GM11168 (cell line): Measurements from ENCODE around the gene KCNJ3.

ENCODE experiments used
- in situ Hi-C: fragments of 300-500 bp; cut with MboI; formaldehyde crosslinking; loops from one replicate; pipeline ENCODE4 v1.12.0; 2022; ENCODE audit warnings: low sequenced_read_pairs; ENCODE audit not compliant: unreplicated experiment

Gene KCNJ3, protein sequence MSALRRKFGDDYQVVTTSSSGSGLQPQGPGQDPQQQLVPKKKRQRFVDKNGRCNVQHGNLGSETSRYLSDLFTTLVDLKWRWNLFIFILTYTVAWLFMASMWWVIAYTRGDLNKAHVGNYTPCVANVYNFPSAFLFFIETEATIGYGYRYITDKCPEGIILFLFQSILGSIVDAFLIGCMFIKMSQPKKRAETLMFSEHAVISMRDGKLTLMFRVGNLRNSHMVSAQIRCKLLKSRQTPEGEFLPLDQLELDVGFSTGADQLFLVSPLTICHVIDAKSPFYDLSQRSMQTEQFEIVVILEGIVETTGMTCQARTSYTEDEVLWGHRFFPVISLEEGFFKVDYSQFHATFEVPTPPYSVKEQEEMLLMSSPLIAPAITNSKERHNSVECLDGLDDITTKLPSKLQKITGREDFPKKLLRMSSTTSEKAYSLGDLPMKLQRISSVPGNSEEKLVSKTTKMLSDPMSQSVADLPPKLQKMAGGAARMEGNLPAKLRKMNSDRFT

DNA sequence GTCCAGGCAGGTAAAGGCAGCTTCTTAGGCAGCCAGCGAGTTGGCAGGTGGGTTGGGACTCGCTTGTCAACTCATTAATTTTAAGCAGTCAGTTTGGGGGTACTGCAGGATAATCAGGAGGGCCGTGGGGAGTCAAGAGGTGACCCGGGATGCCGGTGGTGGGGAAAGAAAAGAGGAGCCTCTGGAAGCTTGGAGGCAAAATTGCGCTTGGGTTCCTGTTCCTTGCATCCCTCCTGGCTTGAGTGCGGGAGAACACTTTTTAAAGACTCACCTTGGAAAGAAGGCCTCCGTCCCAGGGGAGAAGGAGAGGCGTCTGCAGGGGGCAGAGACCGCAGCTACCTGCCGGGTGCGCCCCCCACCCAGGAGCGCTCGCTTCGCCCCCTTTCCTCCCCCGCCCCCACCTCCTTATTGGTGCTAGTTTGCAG is at the start of gene KCNJ3:
TSS of gene KCNJ3 (plus strand) at position 400 of the 425 bp plus-strand sequence. CDS start 81 bp downstream, outside the sequence.
- in situ Hi-C loops, result no loop called here

DNA sequence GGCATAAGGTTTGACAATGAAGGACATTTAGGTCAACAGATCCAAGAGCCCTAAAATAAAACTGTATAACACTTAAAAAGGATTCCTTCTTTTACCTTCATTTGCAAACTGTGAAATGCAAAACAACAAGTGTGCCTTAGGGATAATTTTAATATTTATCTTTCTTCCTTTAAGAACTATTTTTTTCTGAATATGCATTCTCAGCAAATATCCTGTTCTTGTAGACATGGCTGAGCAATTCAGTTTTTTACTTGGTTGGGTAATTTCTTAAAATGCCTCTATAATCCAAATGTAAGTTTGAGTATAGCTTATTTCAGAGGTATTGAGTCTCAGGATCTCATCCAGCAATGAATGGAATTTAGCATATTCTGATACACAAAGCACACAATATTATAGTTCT is 43.0 kb upstream of the KCNJ3 start:
- in situ Hi-C loops, result no loop called here

DNA sequence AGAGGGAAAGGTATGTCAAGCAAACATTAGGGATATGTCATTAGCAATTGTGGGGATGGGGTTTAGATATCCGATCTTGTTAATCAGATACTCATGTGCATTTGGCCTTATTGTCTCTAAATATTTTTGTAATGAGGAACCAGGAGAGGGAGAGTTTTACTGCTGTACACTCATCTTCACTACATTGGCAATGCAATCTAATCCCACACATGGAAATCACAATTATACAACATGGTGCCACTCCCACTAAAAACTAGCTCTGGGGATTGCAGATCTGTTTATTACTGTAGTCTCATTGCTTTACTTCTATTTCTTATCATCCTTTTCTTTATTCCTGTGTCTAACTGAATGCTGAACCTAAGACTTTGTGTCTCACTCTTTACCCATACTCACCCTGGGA is 39.6 kb upstream of the KCNJ3 start:
- in situ Hi-C loops, result no loop called here

DNA sequence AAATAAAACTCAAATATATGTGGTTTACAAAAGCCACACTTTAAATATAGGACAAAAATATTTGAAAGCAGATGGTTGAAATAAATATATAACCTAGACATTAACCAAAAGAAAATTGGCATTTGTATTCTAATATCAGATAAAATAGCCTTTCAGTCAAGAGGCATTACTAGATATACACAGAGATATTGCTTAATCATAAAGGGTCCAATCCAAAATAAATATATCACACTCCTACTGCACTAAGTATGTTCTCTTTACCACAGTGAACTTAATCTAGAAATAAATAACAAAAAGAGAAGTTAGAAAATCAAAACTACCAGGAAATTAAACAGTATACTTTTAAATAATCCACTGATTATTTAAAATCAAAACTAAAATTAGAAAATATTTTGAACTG is 34.2 kb upstream of the KCNJ3 start:
- in situ Hi-C loops, result no loop called here

DNA sequence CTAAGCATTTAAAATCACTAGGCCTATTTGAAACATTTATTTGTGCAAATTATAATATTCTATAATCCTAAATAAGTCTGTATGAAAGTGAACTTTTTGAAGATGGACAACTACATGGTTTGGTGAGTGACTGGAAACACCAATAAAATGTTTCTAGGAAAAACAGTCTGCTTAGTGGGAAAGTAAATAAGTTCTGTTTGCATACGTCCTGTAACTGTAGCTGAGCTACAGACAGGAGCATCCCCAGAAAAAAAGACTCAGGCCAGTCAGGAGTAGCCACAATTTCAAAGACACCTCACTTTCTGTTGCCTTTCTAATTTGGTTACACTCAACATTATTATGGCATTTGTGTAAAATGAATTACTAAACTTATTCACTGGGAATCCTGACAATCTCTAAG is 28.4 kb upstream of the KCNJ3 start:
- in situ Hi-C loops, result no loop called here

DNA sequence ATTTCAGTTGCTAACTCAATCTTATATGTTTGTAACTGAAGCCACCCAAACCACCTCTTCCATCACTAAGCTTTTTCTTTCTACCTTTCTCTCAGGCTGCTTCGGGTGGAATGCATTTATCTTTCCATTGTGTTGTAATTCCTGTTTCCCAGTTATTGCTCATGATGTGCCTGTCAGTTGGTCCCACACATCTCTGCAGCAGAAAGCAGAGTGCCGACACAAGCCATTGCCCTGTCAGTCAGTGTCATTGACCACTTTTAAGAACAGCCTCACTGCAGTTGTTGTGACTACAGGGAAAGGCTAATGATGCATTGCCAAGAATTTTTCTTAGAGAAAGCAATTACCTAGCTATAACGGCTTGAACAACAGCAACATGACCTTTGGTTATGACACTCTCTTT is 24.8 kb upstream of the KCNJ3 start:
- in situ Hi-C loops, result no loop called here

DNA sequence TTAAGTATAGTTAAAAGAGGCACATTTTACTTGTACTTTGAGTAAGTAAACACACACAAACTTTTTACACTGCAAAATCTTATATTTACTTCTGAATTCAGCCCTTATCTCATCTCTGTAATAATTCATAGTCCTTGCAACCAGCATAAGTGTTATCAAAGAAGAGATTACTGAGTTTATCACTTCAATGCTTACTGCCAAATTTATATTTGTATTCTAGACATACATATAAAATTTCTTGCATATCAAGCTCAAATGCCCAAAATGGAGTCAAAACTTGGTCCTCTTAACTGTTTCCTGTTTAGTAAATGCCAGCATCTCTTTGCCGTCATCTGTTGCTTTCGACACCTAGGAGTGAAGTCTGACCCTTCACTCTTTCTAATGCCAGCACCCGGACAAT is 21.1 kb upstream of the KCNJ3 start:
- in situ Hi-C loops, result no loop called here

DNA sequence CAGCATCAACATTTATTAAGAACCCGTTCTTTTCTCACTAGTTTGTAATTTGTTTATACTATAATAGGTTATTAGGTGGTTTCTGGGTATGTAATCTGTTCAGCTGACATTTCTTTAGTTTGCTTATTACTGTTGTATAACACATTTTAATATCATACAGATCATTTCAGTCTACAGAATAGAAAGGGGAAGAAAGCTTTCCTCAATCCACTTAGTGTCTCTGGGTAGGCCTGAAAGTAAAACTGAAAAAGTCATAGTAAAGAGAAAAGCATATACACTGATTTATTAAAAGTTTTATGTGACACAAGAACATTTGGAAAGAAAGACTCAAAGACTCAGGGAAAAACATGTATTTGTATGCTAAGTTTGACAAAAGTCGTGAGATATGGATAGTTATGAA is 16.8 kb upstream of the KCNJ3 start:
- in situ Hi-C loops, result no loop called here

DNA sequence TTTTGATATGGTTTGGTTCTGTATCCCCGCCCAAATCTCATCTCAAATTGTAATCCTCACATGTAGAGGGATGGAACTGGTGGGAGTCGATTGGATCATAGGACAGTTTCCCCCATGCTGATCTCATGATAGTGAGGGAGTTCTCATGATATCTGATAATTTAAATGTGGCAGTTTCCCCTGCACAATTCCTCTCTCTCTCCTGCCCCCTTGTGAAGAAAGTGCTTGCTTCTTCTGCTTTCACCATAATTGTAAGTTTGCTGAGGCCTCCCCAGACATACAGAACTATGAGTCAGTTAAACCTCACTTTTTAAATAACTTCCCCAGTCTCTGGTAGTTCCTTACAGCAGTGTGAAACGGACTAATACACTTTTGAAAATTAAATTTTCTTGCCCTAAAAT is 12.3 kb upstream of the KCNJ3 start:
- in situ Hi-C loops, result no loop called here

DNA sequence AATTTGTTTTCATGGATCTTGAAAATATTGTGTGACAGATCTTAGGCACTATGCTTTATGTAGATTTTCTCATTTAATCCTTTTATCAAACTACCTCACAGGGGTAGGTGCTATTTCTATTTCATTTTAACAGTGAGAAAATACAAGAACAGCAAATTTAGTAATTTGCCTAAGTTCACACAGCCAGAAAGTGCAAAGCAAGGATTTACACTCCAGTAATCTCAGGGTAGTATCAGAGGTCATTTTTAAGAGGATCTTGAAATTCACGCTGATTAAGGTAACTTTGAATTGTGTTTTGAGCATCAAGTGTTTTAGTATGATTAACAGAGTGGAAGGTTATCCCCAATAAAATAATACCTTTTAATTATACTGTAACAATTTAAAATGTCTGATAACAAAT is 10.1 kb upstream of the KCNJ3 start:
- in situ Hi-C loops, result no loop called here

DNA sequence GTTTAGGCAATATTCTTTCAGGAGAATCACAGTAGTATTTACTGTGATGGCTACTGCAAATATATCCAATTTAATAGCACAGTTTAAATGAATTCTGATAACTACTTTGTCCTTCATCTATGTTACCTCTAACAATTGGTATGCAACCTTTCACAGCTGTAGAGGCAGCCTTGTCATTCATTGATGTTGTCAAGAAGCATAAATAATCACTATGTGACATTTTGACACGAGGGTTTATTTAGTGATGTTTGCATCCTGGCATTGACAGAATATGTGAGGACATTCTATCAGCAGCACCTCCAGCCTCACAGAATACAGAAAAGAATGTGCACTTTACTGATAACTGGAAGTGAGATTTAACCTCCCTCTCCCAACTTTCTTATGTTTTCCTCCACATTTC is 9.3 kb upstream of the KCNJ3 start:
- in situ Hi-C loops, result no loop called here

DNA sequence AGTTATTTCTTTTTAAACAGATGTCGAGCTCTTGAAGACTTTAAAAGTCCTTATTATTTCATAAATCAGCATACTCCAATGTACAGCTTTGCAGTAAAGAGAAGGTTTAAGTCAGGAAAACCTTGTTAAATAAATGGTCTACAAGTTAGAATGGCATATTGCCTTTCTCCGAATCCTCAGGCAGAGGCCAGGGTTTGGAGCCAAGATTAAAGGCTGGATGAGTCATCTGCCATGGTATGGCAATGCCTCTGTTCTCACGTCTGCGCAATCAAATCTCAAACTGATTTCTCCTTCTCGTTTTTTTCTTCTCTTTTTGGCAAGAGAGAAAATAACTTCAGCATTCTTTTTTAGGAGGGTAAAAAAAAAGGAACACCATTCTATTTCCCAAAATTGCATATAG is 5.6 kb upstream of the KCNJ3 start:
- in situ Hi-C loops, result no loop called here

DNA sequence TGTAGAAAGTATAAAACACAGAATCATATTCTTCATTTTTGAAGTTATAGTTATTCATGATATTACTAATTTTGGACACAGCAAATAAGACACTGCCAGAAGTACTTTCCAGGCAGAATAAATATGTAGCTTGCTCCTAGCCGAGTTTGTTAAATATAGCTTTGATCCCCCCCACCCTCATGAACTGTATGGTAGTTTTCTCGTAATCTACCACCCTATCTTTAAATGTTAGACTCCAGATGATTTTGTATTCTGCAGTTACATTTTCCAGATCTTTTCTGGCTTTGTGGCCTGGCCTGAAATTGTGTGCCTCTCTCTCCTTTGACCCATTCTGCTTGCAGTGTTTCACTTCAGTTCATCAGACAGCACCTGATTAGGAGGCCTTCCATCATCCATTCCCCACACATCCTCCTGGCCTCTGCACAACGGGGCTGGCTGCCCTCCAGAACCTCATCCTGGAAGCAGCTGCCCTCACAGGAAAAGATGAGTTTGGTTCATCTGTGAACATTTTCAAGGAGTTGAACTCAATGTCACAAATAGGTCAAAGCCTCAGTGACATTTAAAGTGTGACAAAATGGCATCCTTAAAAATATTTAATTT is 4.7 kb upstream of the KCNJ3 start:
- in situ Hi-C loops, result no loop called here

DNA sequence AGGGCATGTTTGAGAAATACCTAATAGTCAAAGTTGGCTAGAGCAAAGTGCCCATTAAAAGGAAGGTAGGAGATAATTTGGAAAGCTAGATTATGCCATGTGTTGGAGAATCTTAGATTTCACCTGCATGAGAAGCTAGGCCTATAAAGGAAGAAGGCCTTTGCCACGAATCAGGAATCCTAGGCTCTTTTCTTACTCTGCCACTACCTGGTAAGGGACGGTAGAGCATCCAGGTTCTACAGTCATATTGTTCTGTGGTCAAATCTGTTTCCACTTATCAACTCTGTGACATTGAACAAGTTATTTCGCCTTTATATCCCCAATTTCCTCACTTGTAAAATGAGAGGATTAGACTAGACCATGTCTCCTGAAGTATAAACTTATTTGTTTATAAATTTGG is 3.6 kb upstream of the KCNJ3 start:
- in situ Hi-C loops, result no loop called here

DNA sequence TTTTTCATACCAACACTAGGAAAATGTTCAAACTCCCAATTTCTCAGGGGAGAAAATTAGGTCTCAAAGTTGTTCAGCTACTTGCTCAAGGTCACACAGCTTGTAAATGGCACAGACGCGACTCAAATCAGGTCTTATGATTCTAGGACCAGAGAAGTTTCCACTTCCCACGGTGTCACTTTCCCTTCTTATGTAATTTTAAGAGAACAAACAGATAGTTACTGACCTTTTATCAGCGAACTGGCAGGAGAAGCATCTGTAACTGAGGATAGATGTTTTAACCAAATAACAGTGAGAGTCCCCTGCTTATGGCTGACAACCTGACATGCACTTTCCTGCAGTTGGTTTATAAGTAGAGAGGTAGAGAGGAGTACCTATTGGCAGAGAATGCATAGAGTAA is 2.1 kb upstream of the KCNJ3 start:
- in situ Hi-C loops, result no loop called here

DNA sequence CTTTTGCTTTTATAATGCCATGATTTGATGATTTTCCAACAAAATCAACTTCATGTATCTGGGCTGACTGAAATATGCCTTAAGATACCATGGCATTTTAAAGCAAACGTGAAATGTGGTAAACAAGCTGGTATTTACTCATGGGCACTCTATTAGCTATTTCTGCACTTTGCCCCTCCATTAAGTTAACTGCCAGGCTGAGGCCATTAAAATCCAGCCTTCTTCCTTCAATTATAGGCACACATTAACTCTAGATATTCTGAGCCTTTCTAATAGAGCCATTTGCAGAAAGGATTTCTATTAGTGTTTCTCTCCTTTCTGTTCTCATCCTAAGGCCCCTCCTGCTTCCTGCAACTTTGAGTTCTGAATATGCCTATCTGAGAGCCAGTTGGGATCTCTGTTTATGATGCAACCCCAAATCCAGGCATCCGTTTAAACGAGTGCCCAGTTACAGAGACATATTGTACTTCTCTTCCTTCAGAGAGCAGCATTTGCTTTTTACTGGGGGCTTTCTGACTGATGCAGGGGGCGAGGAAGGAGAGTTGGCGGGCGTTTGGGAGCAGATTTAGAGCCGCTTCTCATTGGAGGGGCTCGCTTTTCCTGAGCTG is 1.6 kb upstream of the KCNJ3 start:
- in situ Hi-C loops, result no loop called here

DNA sequence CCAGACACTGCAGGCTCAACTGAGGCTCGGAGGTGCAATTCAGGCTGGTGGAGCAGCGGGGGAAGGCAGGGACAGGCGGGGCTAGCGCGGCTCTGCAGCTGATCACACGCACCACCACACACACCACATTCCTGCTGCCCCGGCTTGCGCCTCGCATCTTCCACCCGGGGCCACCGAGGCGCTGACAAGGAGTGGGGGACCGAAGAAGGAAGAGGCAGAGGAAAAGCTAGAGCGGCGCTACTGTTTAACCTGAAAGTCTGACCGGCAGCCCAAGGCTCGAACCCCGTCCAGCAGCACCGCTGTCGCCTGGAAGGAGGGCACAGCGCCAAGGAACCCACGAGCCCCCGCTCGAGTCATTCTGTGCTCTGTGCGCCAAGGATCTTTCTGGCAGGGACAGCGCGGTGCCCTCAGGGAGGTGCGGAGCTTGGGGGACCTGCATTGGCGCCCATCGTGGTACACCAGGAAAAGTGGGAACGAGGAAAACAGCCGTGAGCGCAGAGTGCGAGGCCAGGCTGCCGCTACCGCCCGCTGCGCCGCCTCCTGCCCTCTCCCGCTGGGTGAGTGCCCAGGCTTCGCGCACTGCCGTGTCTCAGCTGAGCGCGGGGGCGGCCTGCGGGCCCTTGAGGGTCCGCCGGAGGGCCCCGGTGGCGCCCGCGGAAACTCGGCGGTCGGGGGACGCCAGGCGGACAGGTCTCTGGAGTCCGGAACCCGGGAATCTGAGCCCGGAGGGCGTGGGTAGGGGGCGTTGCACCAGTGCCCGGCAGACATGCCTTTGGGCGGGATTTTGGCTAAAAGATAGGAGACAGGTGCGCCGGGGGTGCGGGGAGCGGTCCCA is 860 bp upstream of the KCNJ3 start:
- in situ Hi-C loops, result no loop called here

DNA sequence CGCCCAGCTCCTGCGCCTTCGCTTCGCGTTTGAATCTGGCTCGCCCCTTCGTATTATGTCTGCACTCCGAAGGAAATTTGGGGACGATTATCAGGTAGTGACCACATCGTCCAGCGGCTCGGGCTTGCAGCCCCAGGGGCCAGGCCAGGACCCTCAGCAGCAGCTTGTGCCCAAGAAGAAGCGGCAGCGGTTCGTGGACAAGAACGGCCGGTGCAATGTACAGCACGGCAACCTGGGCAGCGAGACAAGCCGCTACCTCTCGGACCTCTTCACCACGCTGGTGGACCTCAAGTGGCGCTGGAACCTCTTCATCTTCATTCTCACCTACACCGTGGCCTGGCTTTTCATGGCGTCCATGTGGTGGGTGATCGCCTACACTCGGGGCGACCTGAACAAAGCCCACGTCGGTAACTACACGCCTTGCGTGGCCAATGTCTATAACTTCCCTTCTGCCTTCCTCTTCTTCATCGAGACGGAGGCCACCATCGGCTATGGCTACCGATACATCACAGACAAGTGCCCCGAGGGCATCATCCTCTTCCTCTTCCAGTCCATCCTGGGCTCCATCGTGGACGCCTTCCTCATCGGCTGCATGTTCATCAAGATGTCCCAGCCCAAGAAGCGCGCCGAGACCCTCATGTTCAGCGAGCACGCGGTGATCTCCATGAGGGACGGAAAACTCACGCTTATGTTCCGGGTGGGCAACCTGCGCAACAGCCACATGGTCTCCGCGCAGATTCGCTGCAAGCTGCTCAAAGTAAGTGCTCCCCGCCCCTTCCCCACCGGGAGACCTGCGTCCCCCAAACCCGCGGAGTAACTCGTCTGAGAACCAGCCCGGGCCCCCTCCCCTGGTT is 453 bp downstream of the KCNJ3 start:
- in situ Hi-C loops, result no loop called here

DNA sequence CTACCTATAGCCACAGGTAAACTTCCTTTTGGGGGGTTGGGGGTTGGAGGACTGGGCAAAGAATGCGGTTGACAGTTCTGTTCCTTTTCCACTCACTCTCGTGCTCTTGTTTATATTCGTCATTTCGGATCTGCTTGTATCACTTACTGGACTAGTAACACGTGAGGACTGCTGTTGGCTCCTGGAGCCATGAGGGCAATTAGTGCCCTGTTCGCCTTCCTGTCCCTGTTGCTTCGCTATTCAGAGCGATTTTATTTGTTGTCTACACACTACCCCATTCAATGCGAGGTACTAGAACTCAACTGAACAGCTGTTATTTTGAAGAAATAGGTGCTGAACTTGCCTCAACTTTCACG is 1.1 kb downstream of the KCNJ3 start:
- in situ Hi-C loops, result no loop called here

DNA sequence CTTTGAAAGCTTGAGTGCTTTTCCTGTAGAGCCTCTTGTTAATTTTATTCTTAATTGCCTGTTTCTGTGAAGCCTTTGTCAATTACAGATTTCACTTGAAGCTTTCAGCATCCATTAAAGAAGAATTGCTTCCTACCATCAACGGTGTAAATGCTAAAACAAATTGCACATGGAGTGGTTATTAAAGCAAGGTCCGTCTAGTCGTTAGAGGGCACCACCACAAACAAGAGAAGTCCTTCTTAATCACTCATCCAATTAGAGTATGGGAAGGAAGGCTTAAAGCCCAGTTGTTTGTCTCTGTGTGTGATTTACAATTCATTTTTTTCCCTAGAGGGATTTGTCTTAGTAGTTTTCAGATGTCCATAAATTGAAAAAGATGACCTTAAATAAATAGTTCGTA is 1.6 kb downstream of the KCNJ3 start:
- in situ Hi-C loops, result no loop called here
